ENCODE data around the gene WDR37.
"Not testable (repeated sequence)": the region's sequence is repeated elsewhere in the genome, so short reads cannot be mapped to it uniquely, and the experiment has no call there.

Gene WDR37

DNA sequence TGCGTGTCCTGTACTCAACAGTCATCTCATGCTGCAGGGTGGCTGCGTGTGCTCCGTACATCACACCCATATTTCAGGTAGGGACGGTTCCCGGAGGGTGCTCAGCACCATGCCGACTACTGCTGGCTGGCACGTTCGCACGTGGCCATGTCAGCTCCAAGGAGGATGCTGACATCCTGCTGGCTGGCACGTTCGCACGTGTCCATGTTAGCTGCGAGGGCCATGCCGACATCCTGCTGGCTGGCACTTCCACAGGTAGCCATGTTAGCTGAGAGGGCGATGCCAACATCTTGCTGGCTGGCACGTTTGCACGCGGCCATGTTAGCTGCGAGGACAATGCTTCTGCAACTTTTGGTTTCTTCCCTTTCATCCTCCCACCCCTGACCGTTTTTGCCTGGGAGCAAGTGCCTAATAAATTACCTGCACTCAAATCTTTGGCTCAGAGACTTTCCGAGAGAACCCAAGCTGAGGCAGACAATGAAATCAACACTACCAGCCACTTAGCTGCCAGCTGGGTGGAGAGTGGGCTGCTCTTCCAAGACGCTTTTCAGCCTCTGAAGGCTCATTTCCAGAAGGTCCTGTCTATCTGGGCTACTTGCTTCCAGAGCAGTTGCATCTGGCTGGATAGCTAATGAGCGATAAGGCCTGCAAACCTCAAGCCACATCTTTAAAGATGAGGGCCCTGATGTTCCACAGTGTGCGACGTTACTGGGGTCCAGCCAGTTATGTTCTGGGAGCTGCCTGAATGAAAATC is 104.6 kb downstream of the WDR37 start:
- Histone ChIP-seq H3K27me3 (replicated peaks; ENCODE audit: control insufficient read depth, insufficient read depth, low read length) (no peaks in the 10 kb centered on the region; the same call in 1 of the 2 replicates), H3K36me3 (ENCODE audit: control insufficient read depth, insufficient read depth, low read length) (no peaks in the 10 kb centered on the region), H3K4me3 (replicated peaks; ENCODE audit: low read depth, low read length) (no peak overlapping the region)
- TF ChIP-seq, protein P1, sequence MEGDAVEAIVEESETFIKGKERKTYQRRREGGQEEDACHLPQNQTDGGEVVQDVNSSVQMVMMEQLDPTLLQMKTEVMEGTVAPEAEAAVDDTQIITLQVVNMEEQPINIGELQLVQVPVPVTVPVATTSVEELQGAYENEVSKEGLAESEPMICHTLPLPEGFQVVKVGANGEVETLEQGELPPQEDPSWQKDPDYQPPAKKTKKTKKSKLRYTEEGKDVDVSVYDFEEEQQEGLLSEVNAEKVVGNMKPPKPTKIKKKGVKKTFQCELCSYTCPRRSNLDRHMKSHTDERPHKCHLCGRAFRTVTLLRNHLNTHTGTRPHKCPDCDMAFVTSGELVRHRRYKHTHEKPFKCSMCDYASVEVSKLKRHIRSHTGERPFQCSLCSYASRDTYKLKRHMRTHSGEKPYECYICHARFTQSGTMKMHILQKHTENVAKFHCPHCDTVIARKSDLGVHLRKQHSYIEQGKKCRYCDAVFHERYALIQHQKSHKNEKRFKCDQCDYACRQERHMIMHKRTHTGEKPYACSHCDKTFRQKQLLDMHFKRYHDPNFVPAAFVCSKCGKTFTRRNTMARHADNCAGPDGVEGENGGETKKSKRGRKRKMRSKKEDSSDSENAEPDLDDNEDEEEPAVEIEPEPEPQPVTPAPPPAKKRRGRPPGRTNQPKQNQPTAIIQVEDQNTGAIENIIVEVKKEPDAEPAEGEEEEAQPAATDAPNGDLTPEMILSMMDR (IDR thresholded peaks at IDR 0.05; ENCODE audit: insufficient read depth, low read length, poor library complexity, severe bottlenecking): no peak
- no peak for DNase-seq (ENCODE audit: extremely low read depth, insufficient read length)

DNA sequence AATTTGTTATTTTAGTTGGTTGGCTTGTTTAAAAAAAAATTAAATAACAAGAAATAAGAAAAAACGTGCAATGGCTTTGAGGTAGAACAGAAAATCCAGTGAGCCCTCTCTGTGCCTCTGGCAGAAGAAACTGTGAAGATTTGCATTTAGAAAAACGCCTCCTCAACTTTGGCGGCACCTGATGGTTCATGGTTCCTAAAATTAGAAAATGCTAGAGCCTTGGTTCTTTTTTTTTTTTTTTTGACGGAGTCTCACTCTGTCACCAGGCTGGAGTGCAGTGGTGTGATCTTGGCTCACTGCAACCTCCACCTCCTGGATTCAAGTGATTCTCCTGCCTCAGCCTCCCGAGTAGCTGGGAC is 105.1 kb downstream of the WDR37 start:
- not testable (repeated sequence) for H3K27me3 ChIP-seq (replicated peaks; ENCODE audit: control insufficient read depth, insufficient read depth, low read length); DNase-seq (ENCODE audit: extremely low read depth, insufficient read length); H3K4me3 ChIP-seq (replicated peaks; ENCODE audit: low read depth, low read length); H3K36me3 ChIP-seq (ENCODE audit: control insufficient read depth, insufficient read depth, low read length)

DNA sequence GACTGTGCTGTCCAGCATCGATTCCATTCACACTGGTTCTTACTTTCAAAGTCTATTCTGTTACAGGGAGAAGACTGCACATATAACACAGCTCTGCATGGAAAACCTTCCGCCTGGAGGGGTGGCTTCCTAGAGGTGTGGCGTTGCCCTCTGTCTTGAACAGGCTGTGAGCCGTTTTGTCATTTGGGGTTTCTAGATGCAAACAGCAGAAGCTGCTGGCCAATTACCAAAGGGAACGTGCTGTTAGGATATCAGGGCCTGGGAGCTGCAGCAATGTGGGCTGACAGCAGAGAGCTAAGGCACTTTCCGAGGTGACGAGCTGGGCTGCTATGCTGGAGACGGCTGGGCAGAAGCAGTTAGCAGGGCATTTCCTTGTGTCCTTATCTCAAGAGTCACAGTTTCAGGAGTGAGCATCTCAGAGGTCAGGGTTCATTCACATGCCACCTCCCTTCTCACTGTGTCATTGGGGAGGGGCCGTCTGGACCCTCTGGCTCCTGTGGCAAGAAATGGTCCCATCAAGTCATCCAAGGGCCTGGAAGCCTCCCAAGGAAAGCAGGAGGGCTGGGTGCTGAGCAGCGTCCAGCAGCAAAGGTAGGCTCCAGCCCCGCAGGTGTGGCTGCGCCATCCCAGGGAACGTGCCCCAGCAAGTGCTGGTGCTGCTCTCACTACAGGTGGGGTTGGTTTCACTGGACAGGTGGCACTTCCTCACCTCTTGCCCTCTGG is 106.5 kb downstream of the WDR37 start:
- Histone ChIP-seq H3K4me3 (replicated peaks; ENCODE audit: low read depth, low read length) (no peak overlapping the region), H3K36me3 (ENCODE audit: control insufficient read depth, insufficient read depth, low read length) (no peaks in the 10 kb centered on the region), H3K27me3 (replicated peaks; ENCODE audit: control insufficient read depth, insufficient read depth, low read length) (no peaks in the 10 kb centered on the region; the same call in 1 of the 2 replicates)
- DNase-seq (ENCODE audit: extremely low read depth, insufficient read length): no peak
- TF ChIP-seq, protein P1 (IDR thresholded peaks at IDR 0.05; ENCODE audit: insufficient read depth, low read length, poor library complexity, severe bottlenecking): no peak

DNA sequence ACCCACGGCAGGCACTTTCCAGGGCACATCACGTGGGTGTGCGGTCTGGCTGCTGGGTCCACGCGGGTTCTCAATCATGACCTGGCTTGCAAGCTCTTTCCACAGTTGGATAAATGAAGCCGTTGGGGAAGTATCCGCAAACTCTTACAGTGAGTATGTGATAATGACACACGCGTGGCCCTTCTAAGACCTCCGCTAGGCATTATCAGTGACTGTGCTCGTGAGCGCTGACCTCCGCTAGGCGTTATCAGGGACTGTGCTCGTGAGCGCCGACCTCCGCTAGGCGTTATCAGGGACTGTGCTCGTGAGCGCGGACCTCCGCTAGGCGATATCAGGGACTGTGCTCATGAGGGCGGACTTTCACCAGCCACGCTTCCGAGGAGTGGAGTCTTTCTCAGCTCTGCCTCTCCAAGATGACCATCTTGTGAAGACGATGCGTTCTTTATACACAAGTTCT is 107.0 kb downstream of the WDR37 start:
- DNase-seq (ENCODE audit: extremely low read depth, insufficient read length): no peak
- H3K36me3 ChIP-seq (ENCODE audit: control insufficient read depth, insufficient read depth, low read length): no peaks in the 10 kb centered on the region
- no peak overlapping the region for H3K4me3 ChIP-seq (replicated peaks; ENCODE audit: low read depth, low read length)
- H3K27me3 ChIP-seq (replicated peaks; ENCODE audit: control insufficient read depth, insufficient read depth, low read length): no peaks in the 10 kb centered on the region; the same call in 1 of the 2 replicates
- TF ChIP-seq, protein P1 (IDR thresholded peaks at IDR 0.05; ENCODE audit: insufficient read depth, low read length, poor library complexity, severe bottlenecking): no peak

DNA sequence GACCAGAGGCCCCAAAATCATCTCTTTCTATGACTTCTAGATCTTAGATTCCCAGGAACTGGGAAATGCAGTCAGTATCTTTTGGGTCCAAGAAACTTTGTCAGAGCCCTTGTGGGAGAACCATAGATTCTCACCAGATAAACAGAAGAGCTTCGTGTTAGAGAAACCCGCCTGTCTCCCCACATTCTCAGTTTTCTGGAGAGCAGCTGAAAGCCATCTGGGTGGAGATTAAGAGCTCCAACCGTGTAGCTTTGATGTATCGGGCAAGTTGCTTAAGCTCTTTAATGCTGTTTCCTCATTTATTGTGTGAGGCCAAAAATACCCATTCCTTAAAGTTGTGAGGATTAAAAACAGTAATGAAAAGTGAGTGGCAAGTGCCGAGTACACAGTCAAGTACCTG is 107.6 kb downstream of the WDR37 start:
- no peaks in the 10 kb centered on the region for H3K36me3 ChIP-seq (ENCODE audit: control insufficient read depth, insufficient read depth, low read length)
- H3K27me3 ChIP-seq (replicated peaks; ENCODE audit: control insufficient read depth, insufficient read depth, low read length): no peaks in the 10 kb centered on the region; the same call in 1 of the 2 replicates
- H3K4me3 ChIP-seq (replicated peaks; ENCODE audit: low read depth, low read length): no peak overlapping the region
- TF ChIP-seq, protein P1 (IDR thresholded peaks at IDR 0.05; ENCODE audit: insufficient read depth, low read length, poor library complexity, severe bottlenecking): no peak
- DNase-seq (ENCODE audit: extremely low read depth, insufficient read length): no peak

DNA sequence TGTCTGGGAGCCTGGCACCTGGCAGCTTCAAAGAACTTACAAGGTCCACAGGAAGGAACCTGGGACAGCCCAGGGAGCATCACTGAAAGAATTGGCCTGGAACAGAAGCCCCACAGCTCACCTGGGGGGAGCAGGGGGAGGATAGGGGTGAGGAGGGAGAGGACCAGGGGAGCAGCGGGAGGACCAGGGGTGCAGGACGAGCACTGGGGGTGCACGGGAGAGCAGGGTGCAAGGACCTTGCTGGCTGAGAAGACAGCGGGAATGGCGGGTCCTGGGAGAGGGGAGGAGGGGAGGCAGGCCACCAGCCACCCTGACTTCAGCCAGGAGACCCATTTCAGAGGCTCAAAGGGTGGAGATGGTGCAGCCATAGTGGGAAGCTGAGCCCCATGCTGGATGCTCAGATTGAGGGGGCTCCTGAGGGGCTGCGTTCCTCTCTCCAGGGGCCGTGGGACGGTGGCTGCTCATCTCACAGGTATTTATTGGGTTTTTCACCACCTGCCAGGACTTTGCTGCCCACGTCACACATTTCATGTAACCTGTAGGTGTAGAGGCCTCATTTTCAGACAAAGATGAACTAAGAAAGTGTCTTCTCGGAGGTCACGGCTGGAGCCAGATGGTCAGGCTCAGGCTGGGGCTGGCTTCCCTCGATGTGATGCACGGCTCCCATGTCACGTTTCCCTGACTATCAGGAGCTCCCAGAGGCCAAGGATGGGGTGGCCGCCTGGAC is 110.1 kb downstream of the WDR37 start:
- Histone ChIP-seq H3K4me3 (replicated peaks; ENCODE audit: low read depth, low read length) (no peak overlapping the region), H3K36me3 (ENCODE audit: control insufficient read depth, insufficient read depth, low read length) (no peaks in the 10 kb centered on the region), H3K27me3 (replicated peaks; ENCODE audit: control insufficient read depth, insufficient read depth, low read length) (no peaks in the 10 kb centered on the region; the same call in 1 of the 2 replicates)
- no peak for DNase-seq (ENCODE audit: extremely low read depth, insufficient read length)
- TF ChIP-seq, protein P1 (IDR thresholded peaks at IDR 0.05; ENCODE audit: insufficient read depth, low read length, poor library complexity, severe bottlenecking): no peak

All from GM06990 (cell line).